AG20443 (cell line): ENCODE results near the gene WNT7B.

Source experiments
- DNase-seq: peaks from one replicate; pipeline ENCODE4 v3.0.0; 2012; ENCODE audit warnings: low spot score, mixed read lengths

The WNT7B gene

DNA sequence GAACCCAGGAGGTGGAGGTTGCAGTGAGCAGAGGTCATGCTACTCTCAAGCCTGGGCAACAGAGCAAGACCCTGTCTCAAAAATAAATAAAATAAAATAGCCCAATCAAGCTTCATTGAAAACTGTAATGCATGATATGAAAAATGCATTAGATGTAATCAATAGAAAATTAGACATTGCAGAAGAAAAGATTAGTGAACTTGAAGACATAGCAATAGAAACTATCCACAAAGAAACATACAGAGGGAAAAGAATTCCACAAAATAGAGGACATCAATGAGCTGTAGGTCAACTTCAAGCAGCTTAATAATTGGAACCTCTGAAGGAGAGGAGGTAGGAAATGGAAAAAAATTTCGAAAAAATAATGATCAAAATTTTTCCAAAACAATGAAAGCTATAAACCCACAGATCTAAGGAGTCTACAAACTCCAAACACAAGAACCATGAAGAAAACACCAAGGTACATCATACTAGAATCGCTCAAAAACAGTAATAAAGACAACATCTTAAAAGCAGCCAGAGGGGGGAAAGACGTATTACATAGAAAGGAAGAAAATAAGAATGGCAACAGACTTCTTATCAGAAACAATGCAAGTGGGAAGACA lies 104.2 kb downstream of the WNT7B start:
- no peak for DNase-seq

DNA sequence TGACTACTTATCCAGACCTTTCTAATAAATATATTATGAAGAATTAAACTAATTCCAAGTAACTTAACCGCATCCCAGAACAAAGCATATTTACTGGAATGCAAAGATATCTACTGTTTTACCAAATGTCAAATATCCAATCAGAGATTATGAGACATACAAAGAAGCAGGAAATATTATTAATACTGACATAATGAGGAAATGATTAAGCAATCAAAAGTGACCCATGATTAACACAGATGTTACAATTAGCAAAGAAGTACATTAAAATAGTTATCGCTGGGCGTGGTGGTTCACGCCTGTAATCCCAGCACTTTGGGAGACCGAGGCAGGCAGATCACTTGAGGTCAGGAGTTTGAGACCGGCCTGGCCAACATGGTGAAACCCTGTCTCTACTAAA lies 105.2 kb downstream of the WNT7B start:
- DNase-seq, result no peak
